AG09309 (cell line): Measurements from ENCODE around the gene REPS1.

ENCODE experiments used
- DNase-seq: peaks from one replicate; pipeline ENCODE4 v3.0.0-alpha.2; 2010; ENCODE audit warnings: low read depth
- H3K4me3 ChIP-seq: 2 replicates; pipeline ENCODE4 v1.5.1; 2011; ENCODE audit warnings: mild to moderate bottlenecking, low read depth, low read length, moderate library complexity; ENCODE audit not compliant: control insufficient read depth
- CTCF ChIP-seq: IDR thresholded peaks from 2 replicates; pipeline ENCODE4 v1.5.1; 2011; ENCODE audit warnings: mild to moderate bottlenecking, low read depth, low read length, inconsistent platforms; ENCODE audit not compliant: insufficient read depth, control insufficient read depth; ENCODE audit errors: missing control alignments

REPS1 gene

GRCh38 chr6:138897031-138897430 is 91.0 kb downstream of the REPS1 start:
- no peak for TF ChIP-seq CTCF
- no peak for DNase-seq
- H3K4me3 ChIP-seq, result no peak overlapping the region

GRCh38 chr6:138896104-138896756 is 91.8 kb downstream of the REPS1 start:
- no peak for DNase-seq
- no peak for TF ChIP-seq CTCF
- no peak overlapping the region for H3K4me3 ChIP-seq

- no peak overlapping the region for H3K4me3 ChIP-seq
- no peak for TF ChIP-seq CTCF
- no peak for DNase-seq
These were observed 96.6 kb downstream of the REPS1 start for GRCh38 chr6:138891255-138891986.

- TF ChIP-seq CTCF, result no peak
- DNase-seq, result no peak
- H3K4me3 ChIP-seq, result no peak overlapping the region
These were observed 102.8 kb downstream of the REPS1 start for GRCh38 chr6:138885156-138885819.

- TF ChIP-seq CTCF, result no peak
- no peak for DNase-seq
- no peak overlapping the region for H3K4me3 ChIP-seq
These were observed 105.6 kb downstream of the REPS1 start for GRCh38 chr6:138882369-138883017.

GRCh38 chr6:138873191-138873590 is 114.9 kb downstream of the REPS1 start:
- DNase-seq, result no peak
- H3K4me3 ChIP-seq, result no peak overlapping the region
- TF ChIP-seq CTCF, result no peak
